G401.6 (cell line): ENCODE data around the gene NDFIP1.

ENCODE experiments used
- FAIRE-seq: peaks from 2 replicates; lab custom pipeline; 2012; peaks lifted over from hg19 to GRCh38; lab: Jason Lieb, UNC

The NDFIP1 gene

GRCh38 chr5:142189813-142190212, 81.2 kb downstream of the NDFIP1 start:
- FAIRE-seq, result no peak

GRCh38 chr5:142191776-142192175, 83.2 kb downstream of the NDFIP1 start:
- no peak for FAIRE-seq

- no peak for FAIRE-seq
Measured at GRCh38 chr5:142192286-142193113, 83.9 kb downstream of the NDFIP1 start.

- no peak for FAIRE-seq
Measured at GRCh38 chr5:142193114-142193428, 84.5 kb downstream of the NDFIP1 start.

GRCh38 chr5:142197098-142197497, 88.5 kb downstream of the NDFIP1 start:
- FAIRE-seq, result no peak

GRCh38 chr5:142197781-142198180, 89.2 kb downstream of the NDFIP1 start:
- FAIRE-seq, result no peak

- no peak for FAIRE-seq
Measured at GRCh38 chr5:142199388-142199787, 90.8 kb downstream of the NDFIP1 start.

- FAIRE-seq, result no peak
Measured at GRCh38 chr5:142200387-142200786, 91.8 kb downstream of the NDFIP1 start.

- no peak for FAIRE-seq
Measured at GRCh38 chr5:142201471-142201887, 92.9 kb downstream of the NDFIP1 start.

GRCh38 chr5:142202282-142202681, 93.7 kb downstream of the NDFIP1 start:
- no peak for FAIRE-seq
